Fibroblast of skin of left biceps (primary cell): ENCODE results near the gene CEP70.
"Not testable (repeated sequence)": the region's sequence is repeated elsewhere in the genome, so short reads cannot be mapped to it uniquely, and the experiment has no call there.

ENCODE experiments used
- DNase-seq, 2 experiments: peaks; one replicate each; pipeline ENCODE4 v3.0.0-alpha.2; 2013; ENCODE audit warnings: low read depth in 2 of 2

The CEP70 gene

DNA sequence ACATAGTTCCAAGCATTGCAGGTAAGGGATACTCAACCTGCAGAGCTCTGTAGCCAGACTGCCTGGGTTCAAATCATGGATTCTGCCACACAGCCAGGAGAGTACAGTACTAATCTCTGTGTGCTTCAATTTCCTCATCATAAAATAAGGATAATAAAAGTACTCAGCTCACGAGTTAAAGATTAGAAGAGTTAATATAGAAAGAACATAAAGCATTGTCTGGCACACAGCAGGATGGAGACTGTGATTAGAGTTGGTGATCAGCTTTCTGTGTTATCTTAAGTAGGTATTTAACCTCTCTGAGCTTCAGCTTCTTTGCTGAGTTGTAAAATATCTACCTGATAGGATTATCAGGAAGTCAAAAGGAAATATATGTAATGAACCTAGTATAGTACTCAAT, 2.7 kb downstream of the CEP70 start:
- no peak for DNase-seq

DNA sequence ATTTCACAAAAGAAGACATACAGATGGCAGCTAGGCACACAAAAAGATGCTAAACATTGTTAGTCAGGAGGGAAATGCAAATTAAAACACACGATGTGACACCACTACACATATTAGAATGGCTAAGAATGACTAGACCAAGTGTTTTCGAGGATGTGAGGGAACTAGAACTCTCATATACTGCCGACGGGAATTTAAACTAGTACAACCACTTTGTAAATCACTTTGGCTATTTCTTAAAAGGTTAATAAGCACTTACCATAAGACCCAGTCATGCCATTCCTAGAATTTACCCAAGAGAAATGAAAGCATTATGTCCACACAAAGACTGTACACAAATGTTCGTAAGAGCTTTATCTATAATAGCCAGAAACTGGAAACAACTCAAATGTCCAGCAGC, 5.6 kb downstream of the CEP70 start:
- no peak for DNase-seq

DNA sequence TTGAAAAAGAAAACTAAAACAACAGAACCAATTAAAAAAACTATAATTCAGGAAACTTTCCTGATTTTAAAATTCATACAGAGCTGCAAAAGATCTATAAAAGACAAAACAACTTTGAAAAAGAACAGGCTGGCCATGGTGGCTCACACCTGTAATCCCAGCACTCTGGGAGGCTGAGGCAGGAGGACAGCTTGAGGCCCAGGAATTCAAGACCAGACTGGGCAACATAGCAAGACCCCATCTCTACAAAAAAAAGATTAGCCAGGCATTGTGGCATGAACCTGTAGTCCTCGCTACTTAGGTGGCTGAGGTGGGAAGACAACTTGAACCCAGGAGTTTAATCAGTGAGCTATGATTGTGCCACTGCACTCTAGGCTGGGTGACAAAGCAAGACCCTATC, 6.7 kb downstream of the CEP70 start:
- no peak for DNase-seq

DNA sequence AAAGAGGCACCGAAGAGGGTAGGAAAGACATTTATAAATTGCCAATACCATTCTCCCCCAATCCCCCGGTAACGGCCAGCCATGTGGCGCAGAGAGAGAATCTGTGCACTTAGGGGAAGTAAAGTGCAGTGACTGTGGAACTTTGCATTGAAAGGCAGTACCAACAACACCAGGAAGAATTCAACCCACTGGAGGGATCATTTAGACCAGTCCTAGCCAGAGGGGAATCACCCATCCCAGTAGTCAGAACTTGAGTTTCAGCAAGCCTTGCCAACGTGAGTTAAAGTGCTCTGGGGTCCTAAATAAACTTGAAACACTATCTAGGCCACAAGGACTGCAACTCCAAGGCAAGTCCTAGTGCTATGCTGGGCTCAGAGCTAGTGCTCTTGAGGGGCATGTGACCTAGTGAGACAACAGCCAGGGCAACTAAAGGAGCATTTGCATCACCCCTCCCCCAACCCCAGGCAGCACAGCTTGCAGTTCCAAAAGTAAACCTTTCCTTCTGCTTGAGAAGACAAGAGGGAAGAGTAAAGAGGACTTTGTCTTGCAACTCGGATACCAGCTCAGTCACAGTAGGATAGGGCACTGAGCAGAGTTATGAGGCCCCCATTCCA, 15.0 kb downstream of the CEP70 start:
- DNase-seq = no peak

DNA sequence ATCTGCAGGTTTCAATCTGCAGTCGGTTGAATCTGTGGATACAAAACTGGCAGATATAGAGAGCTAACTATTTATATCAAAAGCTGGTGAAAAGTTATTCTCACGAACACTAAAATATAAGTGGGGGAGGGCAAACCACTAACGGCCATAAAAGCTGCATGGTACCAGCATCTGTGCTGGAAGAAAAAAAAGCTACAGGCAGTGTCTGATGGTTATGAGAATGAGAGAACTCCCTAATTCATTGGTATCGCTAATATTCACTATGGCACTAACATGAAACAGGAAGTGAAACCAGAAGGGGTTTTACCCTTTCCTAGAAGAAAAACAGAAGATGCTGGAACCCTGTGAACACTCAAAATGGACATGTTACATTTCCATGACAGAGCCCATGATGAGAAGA, 15.9 kb downstream of the CEP70 start:
- DNase-seq = no peak

DNA sequence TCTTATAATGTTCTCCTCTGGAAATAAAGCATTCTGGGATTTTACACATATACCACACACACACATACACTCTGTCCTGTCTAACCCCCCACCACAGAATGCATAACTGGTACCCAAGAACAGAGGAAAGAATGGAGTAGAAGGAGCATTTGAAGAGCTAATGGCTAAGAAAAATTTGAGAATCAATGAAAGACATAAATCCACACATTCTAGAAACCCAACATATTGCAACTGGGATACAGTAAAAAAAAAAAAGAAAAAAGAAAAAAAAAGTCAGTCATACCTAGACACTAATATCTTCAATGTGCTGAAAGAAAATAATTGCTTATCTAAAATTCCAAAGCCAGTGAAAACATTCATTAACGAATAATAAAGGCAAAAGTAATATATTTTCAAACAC, 20.9 kb downstream of the CEP70 start:
- DNase-seq = no peak

DNA sequence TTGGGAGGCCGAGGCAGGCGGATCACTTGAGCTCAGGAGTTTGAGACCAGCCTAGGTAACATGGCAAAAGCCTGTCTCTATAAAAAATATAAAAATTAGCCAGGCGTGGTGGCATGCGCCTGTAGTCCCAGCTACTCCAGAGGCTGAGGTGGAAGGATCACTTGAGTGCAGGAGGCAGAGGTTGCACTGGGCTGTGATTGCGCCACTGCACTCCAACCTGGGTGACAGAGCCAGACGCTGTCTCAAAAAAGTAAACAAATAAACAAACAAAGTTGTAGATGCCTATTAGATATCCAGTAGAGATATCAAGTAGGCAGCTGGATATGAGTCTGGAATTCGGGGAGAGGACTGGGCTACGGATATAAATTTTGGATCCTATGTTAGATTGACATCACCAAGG, 24.4 kb downstream of the CEP70 start:
- DNase-seq = not testable (repeated sequence)

DNA sequence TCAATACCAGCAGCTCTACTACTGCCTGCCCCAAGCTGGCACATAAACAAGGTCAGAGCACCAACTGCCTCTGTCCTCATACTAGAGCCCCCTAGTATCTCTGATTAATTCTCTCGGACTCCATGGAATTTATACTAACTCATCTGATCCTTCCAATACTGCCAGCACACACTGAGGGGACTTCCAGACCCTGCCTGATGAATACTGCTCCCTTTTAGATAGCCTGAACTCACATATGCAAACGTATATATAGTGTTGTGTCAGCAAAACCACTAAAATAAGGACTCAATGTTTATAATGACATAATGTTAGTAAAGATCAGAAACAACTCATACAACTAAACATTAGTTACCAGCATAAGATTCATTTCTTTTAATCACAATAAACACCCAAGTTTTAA, 25.0 kb downstream of the CEP70 start:
- no peak for DNase-seq

DNA sequence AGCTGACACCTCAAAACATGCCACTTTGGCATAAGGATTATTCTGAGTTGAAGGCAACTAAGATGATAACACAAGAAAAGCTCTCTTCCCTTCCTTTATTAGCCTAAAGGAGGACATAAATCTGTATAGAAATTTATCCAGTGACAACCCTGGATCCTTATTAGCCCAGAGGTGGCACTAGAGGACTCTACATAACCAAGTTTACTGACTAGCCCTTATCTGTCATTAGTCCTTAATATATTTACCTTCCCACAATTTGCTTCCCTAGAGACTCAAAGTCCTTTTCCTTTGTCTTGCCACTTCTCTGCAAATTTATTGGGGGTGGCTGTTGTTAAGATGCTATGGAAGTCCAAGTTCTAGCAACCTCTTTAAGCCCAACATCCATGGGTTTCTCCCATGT, 26.7 kb downstream of the CEP70 start:
- DNase-seq = no peak

DNA sequence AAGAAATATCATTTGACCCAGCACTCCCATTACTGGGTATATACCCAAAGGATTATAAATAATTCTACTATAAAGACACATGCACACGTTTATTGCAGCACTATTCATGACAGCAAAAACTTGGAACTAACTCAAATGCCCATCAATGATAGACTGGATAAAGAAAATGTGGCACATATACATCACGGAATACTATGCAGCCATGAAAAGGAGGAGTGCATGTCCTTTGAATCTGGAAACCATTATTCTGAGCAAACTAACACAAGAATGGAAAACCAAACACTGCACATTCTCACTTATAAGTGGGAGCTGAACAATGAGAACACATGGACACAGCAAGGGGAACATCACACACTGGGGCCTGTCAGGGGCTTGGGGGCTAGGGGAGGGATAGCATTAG, 27.8 kb downstream of the CEP70 start:
- not testable (repeated sequence) for DNase-seq

DNA sequence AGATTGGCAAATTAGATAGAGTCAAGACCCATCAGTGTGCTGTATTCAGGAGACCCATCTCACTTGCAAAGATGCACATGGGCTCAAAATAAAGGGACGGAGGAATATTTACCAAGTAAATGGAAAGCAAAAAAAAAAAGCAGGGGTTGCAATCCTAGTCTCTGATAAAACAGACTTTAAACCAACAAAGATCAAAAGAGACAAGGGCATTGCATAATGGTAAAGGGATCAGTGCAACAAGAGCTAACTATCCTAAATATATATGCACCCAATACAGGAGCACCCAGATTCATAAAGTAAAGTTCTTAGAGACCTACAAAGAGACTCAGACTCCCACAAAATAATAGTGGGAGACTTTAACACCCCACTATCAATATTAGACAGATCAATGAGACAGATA, 31.2 kb downstream of the CEP70 start:
- DNase-seq = not testable (repeated sequence)

DNA sequence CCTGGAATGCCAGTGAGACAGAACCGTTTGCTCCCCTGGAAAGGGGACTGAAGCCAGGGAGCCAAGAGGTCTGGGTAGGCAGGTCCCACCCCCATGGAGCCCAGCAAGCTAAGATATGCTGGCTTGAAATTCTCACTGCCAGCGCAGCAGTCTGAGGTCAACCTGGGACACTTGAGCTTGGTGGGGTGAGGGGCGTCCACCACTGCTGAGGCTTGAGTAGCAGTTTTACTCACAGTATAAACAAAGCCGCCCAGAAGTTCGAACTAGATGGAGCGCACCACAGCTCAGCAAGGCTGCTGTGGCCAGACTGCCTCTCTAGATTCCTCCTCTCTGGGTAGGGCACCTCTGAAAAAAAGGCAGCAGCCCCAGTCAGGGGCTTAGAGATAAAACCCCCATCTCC, 33.6 kb downstream of the CEP70 start:
- DNase-seq = no peak

DNA sequence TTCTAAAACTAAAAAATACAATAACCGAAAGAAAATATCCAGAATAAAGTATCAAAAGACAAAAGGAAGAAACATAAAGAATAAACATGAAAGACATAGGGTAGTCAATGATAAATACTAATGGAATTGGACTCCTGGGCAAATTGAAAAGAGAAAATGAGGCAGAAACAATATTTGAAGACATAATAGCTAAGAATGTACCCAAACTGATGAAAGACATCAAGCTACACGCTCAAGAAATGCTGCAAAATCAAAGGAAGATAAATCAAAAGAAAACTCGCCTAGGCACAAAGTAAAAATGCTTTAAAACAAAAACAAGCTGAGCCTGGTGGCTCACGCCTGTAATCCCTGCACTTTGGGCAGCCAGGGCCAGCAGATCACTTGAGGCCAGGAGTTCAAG, 34.9 kb downstream of the CEP70 start:
- DNase-seq = no peak

DNA sequence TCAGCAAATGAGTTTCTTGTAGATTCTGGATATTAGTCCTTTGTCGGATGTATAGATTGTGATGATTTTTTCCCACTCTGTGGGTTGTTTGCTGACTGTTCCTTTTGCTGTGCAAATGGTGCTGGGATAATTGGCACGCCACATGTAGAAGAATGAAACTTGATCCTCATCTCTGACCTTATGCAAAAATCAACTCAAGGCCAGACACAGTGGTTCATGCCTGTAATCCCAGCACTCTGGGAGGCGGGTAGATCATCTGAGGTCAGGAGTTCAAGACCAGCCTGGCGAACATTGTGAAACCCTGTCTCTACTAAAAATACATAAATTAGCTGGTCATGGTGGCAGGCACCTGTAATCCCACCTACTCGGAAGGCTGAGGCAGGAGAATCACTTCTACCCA, 39.3 kb downstream of the CEP70 start:
- not testable (repeated sequence) for DNase-seq

DNA sequence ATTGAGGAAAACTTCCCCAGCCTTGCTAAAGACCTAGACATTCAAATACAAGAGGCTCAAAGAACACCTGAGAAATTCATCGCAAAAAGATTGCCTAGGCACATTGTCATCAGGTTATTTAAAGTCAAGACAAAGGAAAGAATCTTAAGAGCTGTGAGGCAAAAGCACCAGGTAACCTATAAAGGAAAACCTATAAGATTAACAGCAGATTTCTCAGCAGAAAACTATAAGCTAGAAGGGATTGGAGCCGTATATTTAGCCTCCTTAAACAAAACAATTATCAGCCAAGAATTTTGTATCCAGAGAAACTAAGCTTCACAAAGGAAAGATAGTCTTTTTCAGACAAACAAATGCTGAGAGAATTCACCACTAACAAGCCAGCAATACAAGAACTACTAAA, 43.1 kb downstream of the CEP70 start:
- DNase-seq = not testable (repeated sequence)

DNA sequence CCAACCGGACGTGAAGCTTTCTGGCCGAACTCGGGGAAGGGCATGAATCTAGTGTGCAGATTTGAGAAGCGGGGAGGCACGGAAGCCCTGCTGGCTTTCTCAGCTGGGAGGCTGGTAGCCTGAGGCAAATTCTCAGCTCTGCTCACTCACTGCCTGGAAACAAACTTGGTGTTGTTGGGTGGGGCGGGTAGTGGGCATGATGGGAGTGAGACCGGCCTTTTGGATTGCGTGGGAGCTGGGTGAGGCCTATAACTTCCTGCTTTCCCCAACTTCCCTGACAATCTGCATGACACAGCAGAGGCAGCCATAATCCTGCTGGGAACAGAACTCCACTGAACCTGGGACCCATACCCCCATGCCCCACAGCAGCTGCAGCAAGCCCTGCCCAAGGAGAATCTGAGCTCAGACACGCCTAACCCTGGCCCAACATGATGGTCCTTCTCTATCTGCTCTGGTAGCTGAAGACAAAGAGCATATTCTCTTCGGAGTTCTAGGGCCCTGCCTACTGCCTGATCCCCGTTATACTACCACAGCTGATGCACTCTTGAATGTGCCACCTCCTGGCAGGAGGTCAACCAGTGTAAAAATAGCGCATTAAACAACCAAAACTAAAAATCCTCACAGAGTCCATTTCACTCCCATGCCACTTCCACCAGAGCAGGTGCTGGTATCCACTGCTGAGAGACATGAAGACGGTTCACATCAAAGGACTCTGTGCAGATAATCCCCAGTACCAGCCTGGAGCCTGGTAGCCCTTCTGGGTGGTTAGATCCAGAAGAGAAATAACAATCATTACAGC, 44.7 kb downstream of the CEP70 start:
- DNase-seq = no peak

DNA sequence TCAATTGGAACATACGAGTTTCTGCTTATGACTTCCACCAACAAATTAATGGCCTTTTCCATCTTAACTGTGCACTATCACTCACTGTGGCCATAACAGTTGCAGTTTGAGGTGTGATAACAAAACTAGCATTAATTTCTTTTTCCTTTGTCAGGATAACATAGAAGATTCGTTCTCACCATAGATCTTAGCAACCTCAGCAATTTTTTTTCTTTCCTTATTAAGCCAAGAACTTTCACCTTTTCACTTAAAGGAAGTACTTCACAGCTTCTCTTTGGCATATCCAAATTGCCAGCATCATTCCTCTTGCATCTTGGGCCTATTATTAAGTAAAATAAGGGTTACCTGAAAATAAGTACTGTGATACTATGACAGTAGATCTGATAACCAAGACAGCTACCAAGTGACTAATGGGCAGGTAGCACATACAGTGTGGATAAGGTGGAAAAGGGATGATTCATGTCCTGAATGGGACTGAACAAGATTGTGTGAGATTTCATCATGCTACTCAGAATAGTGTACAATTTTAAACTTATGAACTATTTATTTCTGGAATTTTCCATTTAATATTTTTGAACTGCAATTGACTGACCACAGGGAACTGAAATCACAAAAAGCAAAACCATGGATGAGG, 46.6 kb downstream of the CEP70 start:
- DNase-seq = no peak

DNA sequence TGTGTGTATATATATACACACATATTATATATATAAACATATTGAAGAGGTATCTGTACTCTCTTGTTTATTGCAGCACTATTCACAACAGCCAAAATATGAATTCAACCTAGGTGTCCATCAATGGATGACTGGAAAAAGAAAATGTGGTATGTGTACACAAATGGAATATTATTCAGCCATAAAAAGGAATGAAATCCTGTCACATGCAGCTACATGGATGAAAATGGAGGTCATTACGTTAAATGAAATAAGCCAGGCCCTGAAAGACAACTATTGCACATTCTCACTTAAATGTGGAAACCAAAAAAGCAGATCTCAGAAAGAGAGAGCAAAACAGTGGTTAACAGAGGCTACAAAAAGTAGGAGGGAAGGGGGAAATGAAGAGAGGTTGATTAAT, 49.5 kb downstream of the CEP70 start:
- DNase-seq = no peak

DNA sequence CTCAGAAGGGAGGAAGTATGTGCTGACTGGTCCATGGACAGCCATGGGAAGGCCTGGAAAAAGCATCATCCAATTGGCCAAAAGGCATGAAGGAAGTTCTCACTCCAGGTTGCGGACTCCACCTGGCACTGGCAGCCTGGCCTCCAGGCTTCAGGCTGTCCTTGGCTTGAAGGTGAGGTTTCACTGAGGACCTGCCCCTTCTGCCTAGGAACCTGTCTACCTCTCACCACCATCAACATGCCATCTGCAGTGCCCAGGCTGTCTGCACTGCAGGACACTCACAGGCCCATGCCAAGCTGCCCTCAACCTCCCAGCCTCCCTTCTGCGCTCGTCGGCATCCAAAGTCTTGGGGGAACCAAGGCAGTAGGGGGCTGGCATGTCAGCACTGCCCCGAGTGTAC, 51.1 kb downstream of the CEP70 start:
- DNase-seq = no peak

DNA sequence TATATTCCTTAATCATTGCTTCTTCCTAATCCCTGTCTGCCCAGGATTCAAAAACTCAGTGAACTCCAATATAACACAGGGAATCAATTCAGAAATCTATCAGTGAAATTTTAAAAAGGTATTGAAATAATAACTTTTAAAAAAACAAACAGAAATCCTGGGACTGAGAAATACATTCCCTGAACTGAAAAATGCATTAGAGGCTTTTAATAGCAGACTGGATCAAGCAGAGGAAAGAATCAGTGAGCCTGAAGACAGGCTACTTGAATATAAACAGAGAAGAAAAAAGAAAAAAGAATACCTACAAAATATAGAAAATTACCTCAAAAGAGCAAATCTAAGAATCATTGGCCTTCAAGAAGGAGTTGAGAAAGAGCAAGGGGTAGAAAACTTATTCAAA, 54.7 kb downstream of the CEP70 start:
- no peak for DNase-seq

DNA sequence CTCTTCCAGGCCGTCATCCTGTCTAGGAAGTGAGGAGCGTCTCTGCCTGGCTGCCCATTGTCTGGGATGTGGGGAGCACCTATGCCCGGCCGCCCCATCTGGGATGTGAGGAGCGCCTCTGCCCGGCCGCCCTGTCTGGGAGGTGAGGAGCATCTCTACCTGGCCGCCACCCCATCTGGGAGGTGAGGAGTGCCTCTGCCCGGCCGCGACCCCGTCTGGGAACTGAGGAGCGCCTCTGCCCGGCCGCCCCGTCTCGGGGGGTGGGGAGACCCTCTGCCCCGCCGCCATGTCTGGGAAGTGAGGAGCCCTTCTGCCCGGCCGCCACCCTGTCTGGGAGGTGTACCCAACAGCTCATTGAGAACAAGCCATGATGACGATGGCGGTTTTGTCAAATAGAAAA, 72.6 kb downstream of the CEP70 start:
- not testable (repeated sequence) for DNase-seq

DNA sequence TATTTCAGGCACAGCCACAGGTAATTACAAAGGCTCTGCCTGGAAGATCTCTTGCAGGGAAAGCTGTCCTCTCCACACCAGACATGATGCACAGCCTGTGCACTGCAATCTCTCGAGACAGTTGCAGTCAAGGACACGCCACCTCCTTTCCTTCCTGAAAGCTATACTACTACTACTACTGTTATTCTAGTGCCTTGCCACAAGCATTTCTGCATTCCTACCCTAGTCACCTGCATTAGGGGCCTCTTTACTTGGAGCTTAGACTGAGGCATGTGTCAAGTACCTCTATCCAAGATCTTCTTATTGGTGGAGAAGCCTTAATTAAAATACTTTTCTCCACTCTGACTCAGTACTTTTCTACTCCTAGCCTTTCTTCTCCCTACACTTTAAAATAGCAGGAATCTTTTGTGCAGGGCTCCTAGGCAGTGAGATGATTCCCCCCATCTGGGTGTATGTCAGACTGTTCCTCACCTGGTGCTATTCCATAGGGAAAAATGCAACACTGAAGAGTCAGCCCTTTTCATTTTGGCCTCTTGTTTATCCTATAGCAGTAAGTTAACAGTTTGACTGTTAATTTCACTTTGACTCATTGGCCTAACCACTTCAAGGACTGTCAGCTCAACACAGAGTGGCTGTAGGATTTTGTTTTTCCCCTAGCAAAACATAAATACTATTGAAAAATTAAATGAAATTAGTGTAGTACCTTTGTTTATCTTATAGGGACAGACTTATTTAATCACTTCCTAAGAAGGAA, 80.8 kb downstream of the CEP70 start:
- DNase-seq = no peak

DNA sequence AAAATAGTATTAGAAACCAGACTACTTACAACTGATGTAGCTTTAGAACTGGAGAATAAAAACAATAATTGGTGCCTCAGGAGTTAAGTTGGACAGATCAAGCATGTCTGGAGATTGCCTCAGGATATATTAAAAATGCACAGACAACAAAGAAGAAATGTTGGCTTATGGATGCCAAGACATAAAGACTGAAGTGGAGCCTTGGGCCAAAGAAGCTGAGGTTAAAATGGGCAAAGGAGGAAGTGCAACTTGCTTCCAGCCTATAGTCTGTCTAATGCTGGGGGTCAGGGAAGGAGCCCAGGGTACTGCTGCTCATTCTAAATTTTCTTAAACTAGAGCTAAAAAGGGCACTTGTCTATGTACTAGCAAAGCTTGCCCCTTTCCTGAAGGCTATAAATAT, 82.1 kb downstream of the CEP70 start:
- DNase-seq = no peak
